Stimulated activated CD8-positive, alpha-beta memory T cell treated with anti-CD3 and anti-CD28 coated beads, Interleukin-12 subunit alpha, Interleukin-12 subunit beta, amount 100 ng/mL, for 4 hours (primary cell): ENCODE measurements around the gene LMF1.

ENCODE experiments used
- DNase-seq: peaks from one replicate; pipeline ENCODE4 v3.0.0-alpha.2; 2020; ENCODE audit warnings: low read depth

LMF1 gene

DNA sequence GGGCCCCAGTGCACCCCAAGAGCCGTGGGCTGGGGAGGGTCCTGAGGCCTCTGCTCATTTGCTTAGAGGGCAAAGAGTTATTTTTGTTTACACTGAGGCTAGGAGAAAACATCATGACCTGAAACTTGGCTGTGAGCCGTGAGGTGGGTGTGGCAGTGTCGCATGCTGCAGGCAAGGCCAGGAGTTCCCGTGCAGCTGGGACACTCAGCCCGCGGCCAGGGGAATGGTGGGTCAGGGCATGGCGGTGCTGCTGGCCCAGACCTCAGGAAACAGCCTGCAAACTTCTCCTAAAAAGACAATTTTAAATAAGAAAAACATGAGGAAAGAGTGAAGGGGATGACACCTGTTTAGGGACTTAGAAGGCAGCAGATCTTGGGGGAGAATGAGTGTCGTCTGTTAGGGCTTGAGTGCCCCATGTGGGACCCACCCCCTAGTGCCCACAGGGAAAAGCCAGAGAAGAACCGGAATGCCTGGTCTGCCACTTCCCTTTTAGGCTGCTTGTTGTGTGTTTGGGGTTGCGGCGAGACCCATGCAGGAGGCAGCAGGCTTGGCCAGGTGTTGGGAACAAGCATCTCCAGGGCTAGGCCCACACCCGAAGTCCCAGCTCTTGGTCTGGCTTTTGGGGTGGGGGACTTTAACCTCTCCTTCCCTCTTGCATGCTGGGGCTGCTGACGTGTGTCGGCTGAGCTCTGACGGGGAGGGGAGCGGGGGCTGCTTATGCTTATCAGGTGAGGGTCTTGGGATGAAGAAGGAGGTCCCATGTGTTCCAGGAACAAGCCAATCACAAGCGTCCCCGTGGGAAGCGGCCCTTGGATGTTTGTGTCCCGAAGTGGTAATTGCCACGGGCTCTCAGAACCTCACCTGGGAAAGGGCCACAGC lies 89.3 kb downstream of the LMF1 start:
- no peak for DNase-seq

DNA sequence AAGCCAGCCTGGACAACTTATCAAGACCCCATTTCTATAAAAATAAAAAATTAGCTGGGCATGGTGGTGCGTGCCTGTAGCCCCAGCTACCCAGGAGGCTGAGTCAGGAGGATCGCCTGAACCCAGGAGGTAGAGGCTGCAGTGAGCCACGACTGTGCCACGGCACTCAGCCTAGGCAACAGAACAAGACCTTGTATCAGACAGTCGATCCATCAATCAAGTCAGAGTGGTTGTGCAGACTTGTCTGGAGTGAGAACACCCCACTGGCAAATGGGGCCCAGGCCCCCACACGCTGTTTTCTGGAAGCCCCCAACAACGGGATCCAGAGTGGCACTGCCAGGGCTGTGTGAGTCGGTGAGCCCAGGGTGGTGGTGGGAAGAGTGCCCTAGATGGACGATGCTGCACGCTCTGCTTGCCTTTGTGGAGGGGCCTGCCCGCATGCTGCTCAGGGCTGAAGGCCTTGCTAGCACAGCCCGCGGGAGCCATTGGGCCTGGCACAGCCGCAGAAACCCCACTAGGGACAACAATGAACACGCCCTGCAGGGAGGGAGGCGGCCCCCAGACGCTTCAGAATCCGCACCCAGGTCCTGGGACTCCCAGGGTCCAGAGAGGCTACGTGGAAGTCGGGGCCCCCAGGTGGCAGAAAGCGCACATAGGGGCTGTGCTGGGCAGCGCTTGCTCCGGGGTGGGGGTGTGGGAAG lies 90.2 kb downstream of the LMF1 start:
- DNase-seq, result no peak

DNA sequence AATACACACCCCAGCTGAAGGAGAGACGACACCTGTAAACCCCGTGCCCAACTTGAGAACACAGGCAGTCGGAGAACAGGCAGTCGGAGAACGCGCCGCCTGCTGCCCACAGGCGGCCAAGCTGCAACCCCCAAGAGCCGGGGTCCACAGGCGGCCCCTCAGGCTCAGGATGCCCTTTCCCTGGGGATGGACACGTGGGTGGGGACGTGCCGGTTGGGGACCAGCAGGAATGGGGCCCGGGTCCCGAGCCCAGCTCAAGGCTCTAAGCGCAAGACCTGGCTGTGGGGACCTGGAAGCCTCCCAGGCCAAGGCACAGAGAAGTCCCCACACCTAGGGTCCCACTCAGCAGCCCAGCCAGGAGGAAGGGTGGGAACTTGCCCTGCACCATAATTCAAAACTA lies 90.8 kb downstream of the LMF1 start:
- DNase-seq, result no peak

DNA sequence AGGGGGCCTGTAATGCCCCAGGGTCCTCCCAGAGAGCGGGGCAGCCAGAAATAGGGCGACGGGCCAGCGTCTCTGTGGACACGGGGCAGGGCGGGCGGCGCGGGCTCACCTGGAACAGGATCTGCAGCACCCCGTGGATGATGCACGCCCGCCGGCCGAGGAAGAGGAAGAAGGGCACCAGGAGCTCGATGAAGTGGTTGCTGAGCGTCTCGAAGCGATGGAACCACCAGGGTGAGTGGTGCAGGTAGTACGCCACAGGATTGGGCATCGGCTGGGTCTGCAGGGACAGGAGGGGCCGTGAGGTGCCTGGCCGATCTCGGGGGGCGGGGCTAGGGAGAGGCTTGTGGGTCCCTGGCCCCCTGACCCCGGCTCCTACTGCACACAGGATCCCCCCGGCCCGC lies 91.3 kb downstream of the LMF1 start:
- DNase-seq, result no peak

DNA sequence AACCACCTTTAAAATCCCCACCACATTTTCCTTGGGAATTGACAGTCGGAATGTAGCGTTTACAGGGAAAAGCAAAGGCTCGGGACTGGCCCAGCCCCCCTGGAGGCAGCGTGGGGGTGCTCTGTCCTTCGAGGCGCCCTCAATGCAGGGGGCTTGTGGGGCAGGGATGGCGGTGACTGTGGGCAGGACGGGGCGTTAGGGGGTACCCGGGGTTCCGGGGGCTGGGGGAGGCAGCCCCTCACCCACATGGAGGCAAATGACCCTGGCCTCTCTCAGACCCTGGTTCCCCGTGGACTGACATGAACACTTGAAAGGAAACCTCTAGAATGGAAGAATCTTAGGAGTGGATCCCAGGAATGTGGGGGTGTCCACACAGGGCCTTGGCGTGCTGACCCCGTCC lies 91.9 kb downstream of the LMF1 start:
- DNase-seq, result no peak

DNA sequence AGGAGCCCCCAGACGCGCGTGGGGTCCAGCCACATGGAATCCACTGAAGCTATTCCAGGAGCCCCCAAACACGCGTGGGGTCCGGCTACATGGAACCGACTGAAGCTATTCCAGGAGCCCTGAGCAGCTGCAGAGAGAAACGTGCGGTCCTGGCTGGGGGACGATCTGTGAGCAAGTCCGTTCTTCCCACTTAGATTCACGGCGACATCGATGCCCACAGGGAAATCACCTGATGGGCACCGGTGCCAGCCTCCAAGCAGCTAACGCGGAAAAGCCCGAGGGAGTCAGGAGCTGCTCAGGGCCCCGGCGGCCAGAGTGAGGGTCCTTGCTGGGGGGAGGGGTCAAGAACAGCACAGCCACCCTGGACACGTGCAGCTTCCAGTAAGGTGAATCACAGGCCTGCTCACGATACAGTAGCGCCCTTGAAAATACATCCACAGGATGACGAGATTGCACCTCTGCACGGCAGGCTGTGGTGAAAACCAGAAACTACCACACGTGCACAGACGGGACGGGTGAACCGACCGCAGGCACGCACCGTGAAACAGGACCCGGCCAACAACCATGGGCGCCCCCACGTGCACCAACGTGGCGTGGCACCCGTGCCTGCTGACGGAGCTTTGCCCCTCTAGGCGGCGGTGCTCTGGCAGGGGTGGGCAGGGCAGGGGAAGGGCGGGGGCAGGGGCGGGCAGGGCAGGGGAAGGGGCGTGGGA lies 92.6 kb downstream of the LMF1 start:
- DNase-seq, result no peak

DNA sequence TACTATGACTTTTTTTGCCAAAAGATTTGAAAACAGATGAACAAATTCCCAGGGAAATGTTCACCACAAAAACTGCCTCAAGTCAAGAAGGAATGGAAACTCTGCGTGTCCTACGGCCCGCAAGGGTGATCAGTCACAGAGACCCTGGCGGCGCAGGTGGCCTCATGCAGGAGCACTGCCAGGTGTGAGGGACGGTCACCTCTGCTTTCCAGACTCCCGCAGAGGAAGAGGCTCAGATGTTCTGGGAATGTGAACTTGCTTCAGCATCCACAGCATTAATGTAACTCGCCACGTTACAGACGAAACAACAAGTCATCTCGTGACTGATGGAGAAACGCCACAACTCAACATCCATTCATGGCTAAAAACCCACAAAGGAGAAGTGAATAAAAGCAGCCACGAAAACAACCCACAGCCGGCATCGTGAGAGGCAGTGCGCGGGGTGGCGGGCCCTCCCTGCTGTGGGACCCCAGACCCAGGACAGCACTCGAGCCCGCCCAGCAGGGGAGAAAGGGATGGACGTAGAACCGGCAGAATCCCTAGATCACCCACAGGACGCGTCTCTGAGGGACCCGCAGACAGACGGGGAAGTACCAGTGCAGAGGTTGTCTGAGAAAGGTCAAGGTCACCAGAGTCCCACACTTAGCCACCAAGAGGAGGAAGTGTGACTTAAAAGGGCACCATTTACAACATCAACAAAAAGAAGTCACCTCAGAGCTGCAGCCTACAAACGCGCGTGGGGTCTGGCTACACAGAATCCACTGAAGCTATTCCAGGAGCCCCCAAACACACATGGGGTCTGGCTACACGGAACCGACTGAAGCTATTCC lies 93.3 kb downstream of the LMF1 start:
- DNase-seq, result no peak

DNA sequence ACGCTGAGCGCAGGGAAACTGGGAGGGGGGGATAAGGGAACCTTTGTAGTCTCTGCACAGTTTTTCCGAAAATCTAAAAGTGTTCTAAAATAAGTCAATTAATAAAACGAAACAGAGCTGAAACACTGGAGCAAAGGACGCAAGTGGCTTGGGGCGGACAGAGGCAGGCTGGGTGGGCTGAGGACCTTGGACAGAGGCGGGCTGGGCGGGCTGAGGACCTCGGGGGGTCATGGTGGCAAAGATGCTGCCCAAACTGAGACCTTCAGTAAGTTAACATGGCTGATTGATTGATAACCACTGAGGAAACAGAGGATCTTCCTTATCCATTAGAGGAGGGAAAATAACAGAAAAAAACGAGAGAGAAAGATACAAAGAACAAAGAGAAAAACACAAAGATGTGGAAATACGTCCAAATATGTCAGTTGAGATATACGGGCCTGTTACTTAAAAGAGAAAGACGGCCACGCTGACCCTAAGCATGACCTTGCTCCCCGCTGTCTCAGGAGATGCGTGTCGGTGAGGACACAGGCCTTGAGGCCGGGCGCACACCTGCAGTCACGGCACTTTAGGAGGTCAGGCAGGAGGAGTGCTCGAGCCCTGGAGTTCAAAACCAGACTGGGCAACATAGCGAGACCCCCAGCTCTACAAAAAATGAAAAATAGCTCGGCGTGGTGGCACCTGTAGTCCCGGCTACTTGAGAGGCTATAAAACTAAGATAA lies 94.1 kb downstream of the LMF1 start:
- DNase-seq, result no peak

DNA sequence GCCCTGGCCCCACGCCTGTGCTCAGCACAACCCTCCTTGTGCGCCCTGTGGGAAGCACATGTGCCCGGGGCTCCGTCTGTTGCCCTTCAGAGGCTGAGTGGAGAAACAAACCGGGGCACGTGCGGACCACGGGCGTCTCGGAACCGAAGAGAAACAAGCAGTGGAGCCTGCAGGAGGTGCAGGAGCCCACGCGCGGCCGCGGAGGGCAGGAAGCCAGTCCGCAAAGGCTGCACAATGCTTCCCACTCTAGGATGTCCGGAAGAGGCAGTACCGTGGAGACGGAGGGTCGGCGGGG lies 94.8 kb downstream of the LMF1 start:
- no peak for DNase-seq

DNA sequence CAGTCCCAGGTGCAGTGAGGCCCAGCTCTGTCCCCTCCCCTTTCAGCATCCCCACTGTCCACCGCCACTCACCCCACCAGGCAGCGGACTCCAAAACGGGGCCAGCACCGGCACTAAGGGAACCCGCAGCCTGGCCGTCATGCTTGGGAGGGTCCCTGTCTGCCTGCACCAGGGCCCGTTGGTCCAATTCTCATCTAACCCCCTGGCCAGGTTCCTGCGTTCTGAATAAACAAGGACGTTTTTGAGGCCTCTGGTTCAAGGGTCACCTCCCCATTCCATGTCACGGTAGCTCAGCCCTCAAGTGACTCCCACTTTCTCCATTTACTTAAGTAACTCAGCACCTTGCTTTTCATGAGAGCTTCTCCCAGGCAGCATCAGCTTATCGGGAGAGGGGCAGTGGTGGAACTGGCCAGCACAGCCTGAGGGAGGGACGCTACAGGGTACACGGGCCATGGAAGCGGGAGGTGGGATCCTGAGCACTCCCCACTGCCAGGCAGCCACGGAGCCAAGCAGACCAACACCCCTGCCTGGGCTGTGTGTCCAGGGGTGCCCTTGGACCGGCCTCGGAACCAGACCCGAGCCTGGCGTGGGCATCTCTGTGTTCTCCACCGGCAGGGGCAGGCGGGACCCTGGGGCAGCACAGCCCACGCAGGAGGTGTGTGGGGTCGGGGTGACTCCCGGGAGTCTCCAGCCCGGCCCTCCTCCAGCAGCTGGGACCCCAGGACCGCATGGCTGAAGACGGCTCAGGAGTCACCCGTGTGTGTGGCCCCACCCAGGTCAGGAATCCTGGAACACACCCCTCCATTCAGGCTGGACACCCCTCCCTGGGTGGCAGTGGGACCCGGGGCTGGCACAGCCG lies 95.4 kb downstream of the LMF1 start:
- DNase-seq, result no peak

DNA sequence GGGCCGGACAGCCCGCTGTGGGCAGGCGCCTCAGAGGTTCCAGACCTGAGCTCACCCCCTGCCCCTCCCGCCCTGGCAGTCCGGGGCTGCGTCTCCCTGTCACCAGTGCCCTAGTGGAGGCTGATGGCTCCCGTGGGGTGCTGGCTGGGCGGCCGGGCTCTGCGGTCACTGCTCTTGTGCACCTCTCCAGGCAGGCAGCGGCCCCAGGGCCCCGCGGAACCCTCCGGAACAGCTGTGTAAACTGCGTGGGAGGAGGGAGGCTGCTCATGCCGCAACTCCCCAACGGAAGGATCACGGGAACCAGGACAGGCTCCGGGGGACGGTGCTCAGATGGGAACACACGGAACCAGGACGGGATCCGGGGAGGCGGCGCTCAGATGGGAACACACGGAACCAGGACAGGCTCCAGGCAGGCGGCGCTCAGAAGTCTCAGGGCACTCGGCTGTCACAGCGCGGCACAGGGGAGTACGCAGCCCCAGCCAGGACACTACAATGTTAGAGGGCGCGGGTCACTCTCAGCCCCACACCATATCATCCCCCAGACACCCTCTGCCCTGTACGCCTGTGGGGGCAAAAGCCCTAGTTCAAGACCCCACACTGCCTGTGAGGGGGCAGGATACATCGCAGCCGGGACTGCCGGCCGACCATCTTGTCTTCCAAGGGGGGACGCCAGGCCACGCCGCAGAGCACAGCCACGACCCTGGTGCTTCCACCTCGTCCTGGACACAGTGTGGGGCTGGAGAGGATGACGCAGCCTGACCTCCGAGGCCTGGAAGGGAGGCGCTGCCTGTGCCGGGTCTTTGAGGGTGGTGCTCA lies 96.2 kb downstream of the LMF1 start:
- no peak for DNase-seq

DNA sequence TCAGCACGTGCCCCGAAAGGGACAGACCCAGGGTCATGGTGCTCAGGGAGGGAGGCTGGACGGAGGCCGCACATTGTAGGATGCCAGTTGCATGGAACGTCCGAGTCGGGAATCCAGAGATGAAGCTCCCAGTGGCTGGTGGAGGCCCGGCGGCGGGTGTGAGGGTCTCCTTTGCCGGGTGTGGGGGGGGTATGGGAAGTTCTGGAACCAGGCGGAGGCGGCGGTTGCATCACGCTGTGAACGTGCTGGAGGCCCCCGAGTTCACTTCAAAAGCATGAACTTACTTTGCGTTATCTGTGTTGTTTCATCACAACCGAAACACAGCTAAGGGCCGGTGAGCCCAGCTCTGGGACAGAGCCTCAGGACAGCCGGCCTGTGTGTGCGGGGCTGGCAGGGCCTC lies 96.9 kb downstream of the LMF1 start:
- no peak for DNase-seq

DNA sequence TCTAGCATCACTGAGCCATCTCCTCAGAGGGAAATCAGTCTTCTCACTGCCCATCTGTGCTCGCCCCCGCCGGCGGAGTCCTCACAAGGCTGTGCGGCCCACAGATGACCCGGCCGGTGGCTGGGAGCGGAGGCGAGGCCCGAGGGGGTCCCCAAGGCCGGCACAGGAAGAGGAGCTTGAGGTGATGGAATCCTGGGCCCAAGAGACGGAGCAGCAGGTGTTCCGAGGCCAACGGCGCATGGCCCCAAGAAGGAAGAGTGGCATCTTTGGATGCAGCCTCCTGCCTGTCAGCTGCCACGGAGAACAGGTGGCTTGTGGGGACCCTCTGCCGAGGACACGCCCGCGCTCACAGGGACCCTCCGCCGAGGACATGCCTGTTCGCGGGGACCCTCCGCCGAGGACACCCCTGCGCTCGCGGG lies 97.5 kb downstream of the LMF1 start:
- no peak for DNase-seq

DNA sequence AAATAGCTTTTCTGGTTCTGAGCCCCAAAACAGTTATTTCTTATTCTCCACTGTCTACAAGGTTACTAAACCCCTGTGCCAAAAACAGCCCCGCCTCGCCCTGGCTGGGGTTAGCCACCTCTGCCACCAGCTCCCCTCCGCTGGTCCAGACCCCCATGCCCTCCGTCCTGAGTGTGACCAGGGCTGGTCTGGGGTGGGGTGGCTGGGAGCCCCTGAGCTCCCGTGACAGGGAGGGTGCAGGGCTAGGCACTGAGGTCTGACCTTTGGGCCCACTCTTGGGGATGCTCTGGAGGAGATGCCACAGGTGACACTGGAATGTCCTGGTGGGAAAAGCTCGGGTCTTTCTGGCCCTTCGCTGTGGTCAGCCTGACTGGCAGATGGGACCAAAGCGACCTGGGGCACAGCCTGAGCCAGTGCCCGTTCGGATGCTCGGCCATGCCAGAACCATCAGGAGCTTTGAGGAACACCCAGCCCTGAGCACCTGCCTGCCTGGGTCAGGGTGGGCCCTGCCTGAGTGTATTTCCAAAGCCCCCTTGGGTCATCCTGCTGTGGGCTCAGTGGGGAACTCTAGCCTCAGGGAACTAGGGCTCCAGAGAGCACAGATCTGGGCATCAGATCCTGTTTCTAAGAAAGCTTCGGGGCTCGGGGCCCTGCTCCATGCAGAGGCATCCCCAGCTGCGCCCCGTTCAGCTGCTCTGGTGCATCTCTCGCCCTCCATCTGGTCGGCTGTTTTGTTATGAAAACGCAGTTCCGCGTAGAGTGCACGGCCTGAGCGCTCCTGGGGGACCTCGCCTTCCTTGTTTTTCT lies 98.1 kb downstream of the LMF1 start:
- no peak for DNase-seq

DNA sequence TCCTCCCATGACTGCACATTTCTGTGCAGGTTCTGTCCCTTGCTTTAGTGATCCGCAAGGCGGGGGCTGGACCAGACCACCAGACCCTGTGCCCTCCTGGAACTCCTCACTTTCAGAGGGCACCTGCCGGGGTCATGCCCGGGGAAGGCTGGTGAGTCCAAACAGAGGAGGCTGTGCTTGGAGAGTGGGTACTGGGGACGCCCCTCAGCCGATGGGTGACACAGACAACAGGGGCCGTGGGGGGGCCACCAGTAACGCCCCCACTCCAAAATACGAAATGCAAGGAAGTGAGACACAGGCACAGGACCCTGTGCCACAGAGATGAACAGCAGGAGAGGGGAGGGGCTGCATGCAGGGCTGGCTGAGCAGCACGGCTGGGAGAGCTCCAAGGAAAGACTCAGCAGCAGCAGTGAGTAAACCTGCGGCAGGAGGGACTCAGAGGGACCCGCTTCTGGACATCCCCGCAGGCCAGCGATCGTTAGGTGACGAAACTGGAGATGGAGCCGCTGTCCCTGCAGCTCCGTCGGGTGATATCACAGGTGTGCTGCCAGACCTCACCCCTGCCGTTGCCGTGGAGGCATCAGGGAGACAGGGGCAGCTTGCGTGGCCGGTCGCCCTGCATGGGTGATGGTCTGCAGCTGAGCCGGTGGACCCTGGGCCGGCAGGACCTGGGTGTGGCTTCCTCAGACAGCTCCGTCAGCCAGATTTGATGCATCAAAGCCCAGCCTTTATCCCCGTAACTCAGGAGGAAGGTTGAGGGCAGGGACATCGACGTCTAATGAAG lies 99.0 kb downstream of the LMF1 start:
- no peak for DNase-seq

DNA sequence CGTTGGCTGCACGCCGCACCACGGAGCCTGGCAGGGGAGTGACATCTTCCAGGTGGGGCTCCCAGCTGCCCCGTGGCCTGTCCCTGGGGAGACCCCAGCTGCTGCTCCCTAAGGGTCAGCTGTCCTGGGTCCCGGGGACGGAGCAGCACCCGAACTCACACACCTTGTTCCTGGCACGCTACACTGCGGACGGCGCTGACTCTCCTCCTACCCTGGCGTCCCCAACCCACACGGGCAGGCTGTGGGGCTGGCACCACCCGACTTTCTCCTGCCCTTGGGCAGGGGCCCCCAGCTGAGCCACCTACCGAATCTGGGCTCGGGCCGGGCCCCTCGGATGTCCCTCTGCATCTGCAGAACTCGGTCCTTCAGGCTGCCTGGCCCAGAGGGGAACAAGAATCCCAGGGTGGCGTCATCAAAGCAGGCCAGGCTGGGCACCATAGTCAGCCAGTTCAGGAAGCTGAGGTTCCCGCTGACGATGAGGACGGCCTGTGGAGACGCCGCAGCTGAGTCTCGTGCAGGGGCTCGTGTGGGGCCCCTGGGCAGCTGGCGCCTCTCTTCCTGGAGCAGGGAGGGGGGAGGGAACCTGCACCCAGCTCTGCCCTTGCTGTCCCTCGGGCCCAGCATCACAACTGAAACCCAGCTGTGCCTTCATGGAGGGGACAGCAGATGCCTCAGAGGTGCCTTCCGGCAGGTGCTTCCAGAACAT lies 99.8 kb downstream of the LMF1 start:
- DNase-seq, result no peak
